CD4-positive, alpha-beta T cell (primary cell): ENCODE results near the gene SARM1. TPM values are rescaled to one million over a fixed set of nuclear protein-coding genes. Genes with fewer than 3 reads are reported as not detected.

Experiments
- ATAC-seq: fragments of 200-7000 bp; cut with Tn5 transposase; one replicate; pipeline ENCODE4 v1.10.0; 2022; ENCODE audit warnings: mild to moderate bottlenecking; ENCODE audit not compliant: poor library complexity
- CTCF ChIA-PET: fragments of 350-600 bp; sonication (Branson Sonifier 250); formaldehyde crosslinking; loops from one replicate; lab custom pipeline; 2021; ENCODE audit warnings: antibody characterized with exemption, inconsistent platforms; lab: Charles Lee
- POLR2A ChIA-PET: fragments of 350-600 bp; sonication (Branson Sonifier 250); formaldehyde crosslinking; loops from one replicate; lab custom pipeline; 2021; ENCODE audit warnings: antibody characterized with exemption, inconsistent platforms; lab: Charles Lee
- DNase-seq, 14 experiments: peaks; one replicate each; pipeline ENCODE4 v3.0.0-alpha.2; 2013 to 2020; ENCODE audit warnings: mixed read lengths in 2 of 14
- H3K27ac ChIP-seq, 2 donors: one replicate each; pipeline versions ENCODE4 v1.5.1 to v1.7.0; 2013; ENCODE audit warnings: low read length in 2 of 2, low read depth in 1 of 2, mild to moderate bottlenecking in 1 of 2
- H3K27me3 ChIP-seq, 2 experiments: 1 replicate in 1 of 2; 2 replicates in 1 of 2; pipeline versions ENCODE4 v1.6.1 to v1.7.0; 2013; ENCODE audit warnings: low read length in 2 of 2, control low read depth in 1 of 2, mild to moderate bottlenecking in 1 of 2, moderate library complexity in 1 of 2; ENCODE audit not compliant: insufficient read depth in 2 of 2, control insufficient read depth in 1 of 2
- H3K36me3 ChIP-seq: one replicate; pipeline ENCODE4 v1.6.1; 2013; ENCODE audit warnings: low read length, control low read depth; ENCODE audit not compliant: insufficient read depth
- H3K4me1 ChIP-seq: one replicate; pipeline ENCODE4 v1.6.1; 2013; ENCODE audit warnings: low read length, control low read depth; ENCODE audit not compliant: insufficient read depth
- H3K4me3 ChIP-seq: one replicate; pipeline ENCODE4 v1.5.1; 2013; ENCODE audit warnings: mild to moderate bottlenecking, low read length, moderate library complexity
- H3K9me3 ChIP-seq, 2 experiments: 1 replicate in 1 of 2; 2 replicates in 1 of 2; pipeline versions ENCODE4 v1.6.1 to v1.7.0; 2013; ENCODE audit warnings: low read length in 2 of 2, mild to moderate bottlenecking in 2 of 2, control low read depth in 1 of 2, moderate library complexity in 1 of 2; ENCODE audit not compliant: control insufficient read depth in 1 of 2, insufficient read depth in 1 of 2
- H3K27ac Mint-ChIP-seq: one replicate; pipeline ENCODE4 v1.8.0; 2020; ENCODE audit warnings: mixed read lengths
- H3K27me3 Mint-ChIP-seq: one replicate; pipeline ENCODE4 v1.8.0; 2021; ENCODE audit warnings: mixed read lengths
- H3K36me3 Mint-ChIP-seq: one replicate; pipeline ENCODE4 v1.8.0; 2021; ENCODE audit warnings: low read depth, mixed read lengths
- H3K4me1 Mint-ChIP-seq: one replicate; pipeline ENCODE4 v1.8.0; 2021; ENCODE audit warnings: low read depth, mixed read lengths
- H3K4me3 Mint-ChIP-seq: one replicate; pipeline ENCODE4 v1.8.0; 2020; ENCODE audit warnings: mild to moderate bottlenecking, mixed read lengths
- H3K9me3 Mint-ChIP-seq: one replicate; pipeline ENCODE4 v1.8.0; 2020; ENCODE audit warnings: mixed read lengths
- CTCF ChIP-seq: fragments of 200-600 bp; IDR thresholded peaks from one replicate; pipeline ENCODE4 v1.8.0; 2022; ENCODE audit warnings: antibody characterized with exemption, mild to moderate bottlenecking
- intact Hi-C, 2 experiments: fragments of 100-400 bp; cut with DNase I in 1 of 2; cut with micrococcal nuclease in 1 of 2; formaldehyde crosslinking; loops; one replicate each; pipeline versions ENCODE4 v1.15.1 to v1.9.0; 2023 to 2025; cut with DNase I, micrococcal nuclease
- total RNA-seq, 174 experiments: library from RNA in 2 of 174; stranded (reverse) in 2 of 174; gene quantifications; one replicate each; pipeline ENCODE4 v1.2.3 and lab custom pipeline; 2021 to 2026

The SARM1 gene
- total RNA-seq, 2 experiments from 2014 or later = 12.5 to 15.4 TPM

GRCh38 chr17:28370035-28370743, 1.3 kb upstream of the SARM1 start, which contains the start of gene VTN:
Gene VTN, minus strand, starts transcription at chr17:28370307. Its CDS starts 104 bp downstream, at chr17:28370203.
- DNase-seq (no peak), ATAC-seq (no peak)
- Histone ChIP-seq H3K4me3 (peak within 1 kb of the TSS; percentile 83), H3K9me3 (no peaks in the 10 kb centered on the region), H3K27ac (peak within 1 kb of the TSS; percentile 59 to 80), H3K36me3 (no peaks in the 10 kb centered on the region), H3K4me1 (peaks cover 22% of the 10 kb centered on the region), H3K27me3 (no peaks in the 10 kb centered on the region)
- ChIA-PET CTCF (no interaction called here), POLR2A (interaction anchor here (1.7 to 6.1 kb wide), 5 partner anchors 13 to 52 kb away, joined by 6 to 34 read pairs (median 14); partner anchors contain the start of genes IFT20, POLDIP2, TMEM97 and TNFAIP1)
- Mint-ChIP-seq H3K4me1 (peaks cover 26% of the 10 kb centered on the region), H3K27me3 (no peaks in the 10 kb centered on the region), H3K9me3 (no peaks in the 10 kb centered on the region), H3K4me3 (peak within 1 kb of the TSS; percentile 98), H3K36me3 (peaks cover 8% of the 10 kb centered on the region), H3K27ac (peak within 1 kb of the TSS; percentile 75)
- intact Hi-C loops = no loop called here
- no peak for TF ChIP-seq CTCF

- Histone ChIP-seq H3K4me3 (peak overlapping the region; percentile 83), H3K27me3 (no peaks in the 10 kb centered on the region), H3K9me3 (no peaks in the 10 kb centered on the region), H3K36me3 (no peaks in the 10 kb centered on the region), H3K27ac (peak overlapping the region; percentile 59 to 80), H3K4me1 (peaks cover 22% of the 10 kb centered on the region)
- intact Hi-C loops = loop anchor here in 1 of 2 experiments (1.0 kb wide), 1 partner anchor 35 kb away; the partner anchor contains the start of genes IFT20 and TNFAIP1
- DNase-seq (no peak), ATAC-seq (no peak)
- Mint-ChIP-seq H3K4me1 (peaks cover 26% of the 10 kb centered on the region), H3K36me3 (peaks cover 8% of the 10 kb centered on the region), H3K4me3 (peak overlapping the region; percentile 98), H3K27me3 (no peaks in the 10 kb centered on the region), H3K27ac (peak overlapping the region; percentile 75), H3K9me3 (no peaks in the 10 kb centered on the region)
- CTCF ChIA-PET = interaction anchor here (1.8 kb wide), 1 partner anchor 46 kb away, joined by 4 read pairs; no protein-coding TSS in a partner anchor
- no peak for TF ChIP-seq CTCF
- POLR2A ChIA-PET = interaction anchor here (1.7 to 6.1 kb wide), 4 partner anchors 14 to 52 kb away, joined by 6 to 34 read pairs (median 22); partner anchors contain the start of genes IFT20, POLDIP2, TMEM97 and TNFAIP1
Observed at GRCh38 chr17:28370744-28371103, 770 bp upstream of the SARM1 start.

GRCh38 chr17:28372203-28372944, 880 bp downstream of the SARM1 start:
- H3K9me3 ChIP-seq = no peaks in the 10 kb centered on the region
- Mint-ChIP-seq H3K27me3 (no peaks in the 10 kb centered on the region), H3K9me3 (no peaks in the 10 kb centered on the region), H3K36me3 (no peaks in the 10 kb centered on the region), H3K4me3 (peak overlapping the region; percentile 77), H3K4me1 (peaks cover 26% of the 10 kb centered on the region), H3K27ac (peak overlapping the region; percentile 75)
- no peaks in the 10 kb centered on the region for H3K27me3 ChIP-seq
- H3K4me3 ChIP-seq = peak overlapping the region; percentile 83
- peak in 5 of 14 experiments; percentile 11 to 55 (median 25) for DNase-seq
- peak overlapping the region in 1 of 2 donors; percentile 29 for H3K27ac ChIP-seq
- ChIA-PET POLR2A (interaction anchor here (1.9 to 6.1 kb wide), 3 partner anchors 13 to 37 kb away, joined by 14 to 34 read pairs (median 31); partner anchors contain the start of genes IFT20, POLDIP2 and TNFAIP1), CTCF (interaction anchor here (0.7 to 1.8 kb wide), 3 partner anchors 44 to 773 kb away, joined by 3 to 4 read pairs (median 3); no protein-coding TSS in a partner anchor)
- ATAC-seq = no peak
- H3K36me3 ChIP-seq = no peaks in the 10 kb centered on the region
- H3K4me1 ChIP-seq = peaks cover 22% of the 10 kb centered on the region
- intact Hi-C loops = loop anchor here (2.0 kb wide), 2 partner anchors 14 to 54 kb away; partner anchors contain the start of gene TMEM97 (in 1 of the 2)
- no peak for TF ChIP-seq CTCF
